Vagina (tissue), 2 donors: ENCODE data around the gene HLA-F. TPM values are rescaled to one million over a fixed set of nuclear protein-coding genes. Genes with fewer than 3 reads are reported as not detected.

Experiments used
- DNase-seq, 2 donors: peaks; one replicate each; pipeline ENCODE4 v3.0.0-alpha.2; 2017; ENCODE audit errors: extremely low spot score in 2 of 2
- H3K27ac ChIP-seq: fragments of 200-600 bp; sonication (generic); one replicate; pipeline ENCODE4 v1.5.1; 2019
- H3K27me3 ChIP-seq: fragments of 200-600 bp; sonication (generic); one replicate; pipeline ENCODE4 v1.5.1; 2019
- H3K36me3 ChIP-seq, 2 donors: fragments of 200-600 bp; sonication (generic); one replicate each; pipeline ENCODE4 v1.5.1; 2017 to 2019
- H3K4me1 ChIP-seq: fragments of 200-600 bp; sonication (generic); one replicate; pipeline ENCODE4 v1.5.1; 2019
- H3K4me3 ChIP-seq, 2 donors: fragments of 200-600 bp; sonication (generic); 1 replicate in 1 of 2; 2 replicates in 1 of 2; pipeline ENCODE4 v1.5.1; 2016 to 2019
- H3K9me3 ChIP-seq: fragments of 200-600 bp; sonication (generic); one replicate; pipeline ENCODE4 v1.5.1; 2019
- CTCF ChIP-seq, 3 experiments: fragments of 450-650 bp in 2 of 3; fragments of 200-600 bp in 1 of 3; sonication (generic) in 1 of 3; IDR thresholded peaks; one replicate each; pipeline ENCODE4 v1.5.1; 2017 to 2019; ENCODE audit warnings: antibody characterized with exemption in 3 of 3, mild to moderate bottlenecking in 2 of 3, moderate library complexity in 2 of 3
- POLR2A ChIP-seq, 2 donors: fragments of 450-650 bp; IDR thresholded peaks; one replicate each; pipeline ENCODE4 v1.6.1; 2017; ENCODE audit warnings: antibody characterized with exemption in 2 of 2, mild to moderate bottlenecking in 2 of 2, moderate library complexity in 2 of 2
- POLR2AphosphoS5 ChIP-seq, 2 donors: sonication (generic); formaldehyde crosslinking; IDR thresholded peaks; one replicate each; pipeline ENCODE4 v1.9.0; 2017; ENCODE audit warnings: antibody characterized with exemption in 2 of 2, mild to moderate bottlenecking in 2 of 2, low read depth in 1 of 2; ENCODE audit not compliant: insufficient read depth in 1 of 2
- intact Hi-C: fragments of 100-400 bp; cut with DNase I; formaldehyde crosslinking; loops from one replicate; pipeline ENCODE4 v1.15.1; 2023
- small RNA-seq: library from RNA; depleted of rRNA; stranded (forward); fragments of <200 nt; gene quantifications from one replicate; pipeline ENCODE3, GENCODE V24; 2016
- total RNA-seq: library from RNA; depleted of rRNA; stranded (reverse); fragments of >200 nt; gene quantifications from one replicate; pipeline ENCODE4 v1.2.3, GENCODE V29; 2016

The HLA-F gene
- total RNA-seq, 1 donor from 2014 or later: 133 TPM

DNA sequence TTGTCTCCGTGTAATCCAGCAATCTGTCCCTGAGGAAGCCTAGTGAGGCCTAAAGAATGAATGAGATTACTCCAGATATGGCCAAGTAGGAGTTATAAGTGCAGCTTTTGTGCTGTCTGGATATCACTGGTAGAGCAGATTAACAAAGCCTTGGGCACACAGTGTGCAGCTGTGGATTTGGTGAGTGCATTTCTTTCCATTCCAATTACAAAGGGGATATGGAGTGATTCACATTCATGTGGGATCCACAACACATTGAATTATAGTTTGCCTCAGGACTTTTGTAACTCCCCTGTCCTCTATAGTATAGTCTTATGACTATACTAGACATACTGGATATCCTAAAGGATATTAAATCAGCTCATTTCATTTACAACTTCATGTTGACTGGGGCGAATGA lies 47.1 kb downstream of the HLA-F start:
- Histone ChIP-seq H3K4me3 (no peak overlapping the region), H3K27me3 (no peaks in the 10 kb centered on the region), H3K4me1 (no peaks in the 10 kb centered on the region), H3K36me3 (no peaks in the 10 kb centered on the region), H3K27ac (no peak overlapping the region), H3K9me3 (no peaks in the 10 kb centered on the region)
- TF ChIP-seq CTCF (IDR thresholded peaks at IDR 0.05): no peak
- no peak for TF ChIP-seq POLR2AphosphoS5 (IDR thresholded peaks at IDR 0.05; ENCODE audit: insufficient read depth in 1 of 2, low read depth in 1 of 2)
- no peak for TF ChIP-seq POLR2A (IDR thresholded peaks at IDR 0.05)
- intact Hi-C loops: no loop called here
- no peak for DNase-seq

DNA sequence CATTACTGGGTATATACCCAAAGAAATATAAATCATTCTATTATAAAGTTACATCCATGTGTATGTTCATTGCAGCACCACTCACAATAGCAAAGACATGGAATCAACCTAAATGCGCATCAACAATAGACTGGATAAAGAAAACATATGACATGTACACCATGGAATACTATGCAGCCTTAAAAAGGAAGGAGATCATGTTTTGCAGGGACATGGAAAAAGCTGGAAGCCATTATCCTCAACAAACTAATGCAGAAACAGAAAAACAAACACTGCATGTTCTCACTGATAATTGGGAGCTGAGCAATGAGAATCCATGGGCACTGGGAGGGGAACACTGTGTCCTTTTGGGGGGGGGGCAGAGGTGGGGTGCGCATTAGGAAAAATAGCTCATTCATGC lies 53.5 kb downstream of the HLA-F start:
- Histone ChIP-seq H3K4me1 (no peaks in the 10 kb centered on the region), H3K36me3 (no peaks in the 10 kb centered on the region), H3K4me3 (no peak overlapping the region), H3K9me3 (no peaks in the 10 kb centered on the region), H3K27me3 (no peaks in the 10 kb centered on the region), H3K27ac (no peak overlapping the region)
- intact Hi-C loops: no loop called here
- TF ChIP-seq POLR2AphosphoS5 (IDR thresholded peaks at IDR 0.05; ENCODE audit: insufficient read depth in 1 of 2, low read depth in 1 of 2) (no peak), CTCF (IDR thresholded peaks at IDR 0.05) (no peak), POLR2A (IDR thresholded peaks at IDR 0.05) (no peak)
- no peak for DNase-seq

Small RNA genes within 50 kb of the gene (small RNA-seq; reads per million reads assigned to genes)
- not detected for gene AL645939.2
- not detected for gene AL645939.3
- not detected for gene AL645939.4
- not detected for gene RF00019

Other genes starting within 250 kb of the HLA-F start
- gene MAS1L, start 235.5 kb upstream of the HLA-F start, total RNA-seq: not detected
- gene UBD, start 163.7 kb upstream of the HLA-F start, total RNA-seq: not detected
- not detected for gene OR2H2, start 138.3 kb upstream of the HLA-F start, total RNA-seq
- 58.4 TPM for gene GABBR1, start 90.3 kb upstream of the HLA-F start, total RNA-seq
- not detected for gene MOG, start 66.3 kb upstream of the HLA-F start, total RNA-seq
- gene ZFP57, start 42.3 kb upstream of the HLA-F start, total RNA-seq: 3.7 TPM
- not detected for gene HLA-G, start 104.4 kb downstream of the HLA-F start, total RNA-seq
- 691 TPM for gene HLA-A, start 219.1 kb downstream of the HLA-F start, total RNA-seq